ENCODE data around the gene MCM9. TPM values are rescaled to one million over a fixed set of nuclear protein-coding genes. Genes with fewer than 3 reads are reported as not detected.

The MCM9 gene
- polyA plus RNA-seq, 2 donors: 3.7 to 5.2 TPM

DNA sequence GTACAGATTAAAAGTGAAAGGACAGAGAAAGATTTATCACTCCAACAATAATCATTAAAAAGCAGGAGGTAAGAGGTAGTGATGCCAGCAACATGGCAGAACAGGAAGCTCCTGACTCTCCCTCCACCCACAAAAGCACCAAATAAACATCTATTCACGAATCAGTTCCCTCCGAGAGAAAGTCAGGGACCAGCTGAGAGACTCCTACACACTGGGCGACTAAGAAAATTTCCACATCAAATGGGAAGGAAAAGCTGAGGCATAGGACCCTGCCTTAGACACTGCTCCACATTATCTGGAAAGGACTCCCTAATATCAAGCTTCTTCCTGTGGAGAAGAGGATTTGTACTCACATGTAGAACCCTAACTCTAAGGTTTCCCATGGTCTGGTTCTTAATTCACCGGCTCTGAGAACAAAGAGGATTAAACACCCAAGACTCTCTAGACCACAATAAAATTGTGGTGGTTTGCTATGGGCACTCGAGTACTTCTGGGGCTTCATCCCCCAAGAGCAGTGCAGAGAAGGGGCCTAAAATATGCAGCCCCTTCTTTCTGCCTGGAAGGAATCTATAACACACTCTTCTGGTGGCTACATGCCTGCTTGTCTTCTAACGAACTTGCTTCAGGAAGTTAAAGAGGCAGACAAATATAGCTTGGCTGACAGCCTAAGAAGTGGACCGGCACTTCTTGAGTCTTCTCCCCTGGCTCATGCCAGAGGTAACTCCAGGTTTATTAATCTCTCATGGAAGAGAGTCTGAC lies 70.4 kb downstream of the MCM9 start:
- peaks cover 0 to 3% of the 10 kb centered on the region in 2 donors for H3K36me3 ChIP-seq (ENCODE audit: control insufficient read depth in 2 of 2, insufficient read depth in 2 of 2, low read length in 1 of 2)
- no peak overlapping the region for H3K4me3 ChIP-seq (ENCODE audit: low read depth in 1 of 2, low read length in 2 of 2)
- no peaks in the 10 kb centered on the region for H3K27me3 ChIP-seq (ENCODE audit: control insufficient read depth in 1 of 2, insufficient read depth in 2 of 2, low read length in 2 of 2)
- H3K4me1 ChIP-seq (ENCODE audit: control insufficient read depth in 2 of 2, insufficient read depth in 2 of 2, low read length in 1 of 2): peaks cover 0 to 5% of the 10 kb centered on the region in 2 donors
- H3K27ac ChIP-seq (ENCODE audit: low read depth in 2 of 2, low read length in 1 of 2): no peak overlapping the region
- H3K9me3 ChIP-seq (ENCODE audit: control insufficient read depth in 2 of 2, insufficient read depth in 1 of 2, low read depth in 1 of 2, low read length in 1 of 2): peaks cover 0 to 1% of the 10 kb centered on the region in 2 donors
- 54 to 56% methylated on average over 7 of the region's 7 CpGs for WGBS, 2 donors

GRCh38 chr6:118862443-118862842 lies 72.5 kb downstream of the MCM9 start:
- WGBS, 2 donors: 97 to 100% methylated on average over 4 of the region's 4 CpGs
- Histone ChIP-seq H3K36me3 (ENCODE audit: control insufficient read depth in 2 of 2, insufficient read depth in 2 of 2, low read length in 1 of 2) (peaks cover 0 to 3% of the 10 kb centered on the region in 2 donors), H3K9me3 (ENCODE audit: control insufficient read depth in 2 of 2, insufficient read depth in 1 of 2, low read depth in 1 of 2, low read length in 1 of 2) (peaks cover 0 to 1% of the 10 kb centered on the region in 2 donors), H3K4me3 (ENCODE audit: low read depth in 1 of 2, low read length in 2 of 2) (no peak overlapping the region), H3K27me3 (ENCODE audit: control insufficient read depth in 1 of 2, insufficient read depth in 2 of 2, low read length in 2 of 2) (no peaks in the 10 kb centered on the region), H3K4me1 (ENCODE audit: control insufficient read depth in 2 of 2, insufficient read depth in 2 of 2, low read length in 1 of 2) (peaks cover 0 to 5% of the 10 kb centered on the region in 2 donors), H3K27ac (ENCODE audit: low read depth in 2 of 2, low read length in 1 of 2) (no peak overlapping the region)

DNA sequence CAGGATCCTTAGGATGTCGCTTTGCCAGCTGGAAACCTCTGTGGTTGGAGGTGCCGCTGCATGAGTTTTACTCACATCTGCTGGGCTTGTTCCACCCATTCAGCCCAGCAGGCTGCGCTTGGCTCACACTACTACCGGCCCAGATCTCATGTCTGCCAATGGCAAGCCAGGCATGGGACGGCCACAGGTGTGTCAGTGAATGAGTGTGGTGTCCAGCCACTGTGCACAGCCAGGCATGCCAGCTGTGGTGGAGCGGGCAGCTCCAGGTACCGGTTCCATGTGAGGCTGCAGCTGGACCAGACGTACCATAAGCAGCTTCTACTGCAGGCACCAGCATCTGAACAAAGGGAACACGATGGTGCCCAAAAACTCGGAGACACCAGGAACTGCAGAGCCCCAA lies 74.1 kb downstream of the MCM9 start:
- Histone ChIP-seq H3K4me1 (ENCODE audit: control insufficient read depth in 2 of 2, insufficient read depth in 2 of 2, low read length in 1 of 2) (peaks cover 0 to 5% of the 10 kb centered on the region in 2 donors), H3K4me3 (ENCODE audit: low read depth in 1 of 2, low read length in 2 of 2) (no peak overlapping the region), H3K27ac (ENCODE audit: low read depth in 2 of 2, low read length in 1 of 2) (no peak overlapping the region), H3K27me3 (ENCODE audit: control insufficient read depth in 1 of 2, insufficient read depth in 2 of 2, low read length in 2 of 2) (no peaks in the 10 kb centered on the region), H3K36me3 (ENCODE audit: control insufficient read depth in 2 of 2, insufficient read depth in 2 of 2, low read length in 1 of 2) (peaks cover 0 to 3% of the 10 kb centered on the region in 2 donors), H3K9me3 (ENCODE audit: control insufficient read depth in 2 of 2, insufficient read depth in 1 of 2, low read depth in 1 of 2, low read length in 1 of 2) (peaks cover 0 to 1% of the 10 kb centered on the region in 2 donors)
- 97% methylated on average over 10 of the region's 10 CpGs for WGBS, 2 donors

DNA sequence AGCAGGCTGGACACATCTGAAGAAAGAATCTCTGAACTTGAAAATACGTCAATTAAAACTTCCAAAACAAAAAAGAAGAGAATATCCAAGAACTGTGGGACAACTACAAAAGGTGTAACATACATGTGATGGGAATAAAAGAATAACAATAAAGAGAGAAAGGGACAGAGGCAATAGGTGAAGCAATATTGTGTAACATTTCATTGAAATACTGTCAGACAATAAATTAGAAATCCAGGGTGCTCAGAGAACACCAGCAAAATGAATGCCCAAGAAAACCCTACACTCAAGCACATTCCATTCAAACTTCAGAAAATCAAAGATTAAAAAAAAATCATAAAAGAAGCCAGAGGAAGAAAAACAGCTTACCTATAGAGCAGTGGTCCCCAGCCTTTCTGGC lies 74.6 kb downstream of the MCM9 start:
- WGBS, 2 donors: 100% methylated on average over 1 of the region's 1 CpG
- no peak overlapping the region for H3K4me3 ChIP-seq (ENCODE audit: low read depth in 1 of 2, low read length in 2 of 2)
- H3K27ac ChIP-seq (ENCODE audit: low read depth in 2 of 2, low read length in 1 of 2): no peak overlapping the region
- H3K9me3 ChIP-seq (ENCODE audit: control insufficient read depth in 2 of 2, insufficient read depth in 1 of 2, low read depth in 1 of 2, low read length in 1 of 2): peaks cover 0 to 1% of the 10 kb centered on the region in 2 donors
- no peaks in the 10 kb centered on the region for H3K27me3 ChIP-seq (ENCODE audit: control insufficient read depth in 1 of 2, insufficient read depth in 2 of 2, low read length in 2 of 2)
- H3K36me3 ChIP-seq (ENCODE audit: control insufficient read depth in 2 of 2, insufficient read depth in 2 of 2, low read length in 1 of 2): peaks cover 0 to 3% of the 10 kb centered on the region in 2 donors
- peaks cover 0 to 5% of the 10 kb centered on the region in 2 donors for H3K4me1 ChIP-seq (ENCODE audit: control insufficient read depth in 2 of 2, insufficient read depth in 2 of 2, low read length in 1 of 2)

- 68 to 75% methylated on average over 3 of the region's 3 CpGs for WGBS, 2 donors
Measured at GRCh38 chr6:118859517-118860064, 75.4 kb downstream of the MCM9 start.

DNA sequence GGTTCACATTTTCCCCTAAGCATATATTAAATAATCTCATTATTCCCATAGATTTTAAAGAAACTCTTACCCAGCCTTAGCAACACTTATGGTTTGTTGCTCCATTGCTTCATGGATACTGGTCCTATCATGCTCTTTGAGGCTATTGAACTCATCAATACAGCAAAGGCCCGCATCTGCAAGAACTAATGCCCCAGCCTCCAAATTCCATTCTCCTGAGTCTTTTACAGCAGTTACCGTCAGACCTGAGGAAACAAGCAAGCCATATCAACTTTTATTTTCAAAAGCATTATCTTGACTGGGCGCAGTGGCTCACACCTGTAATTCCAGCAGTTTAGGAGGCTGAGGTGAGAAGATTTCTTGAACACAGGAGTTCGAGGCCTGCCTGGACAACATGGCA lies 78.7 kb downstream of the MCM9 start:
- WGBS, 2 donors: 90 to 93% methylated on average over 4 of the region's 4 CpGs
- no peaks in the 10 kb centered on the region for H3K27me3 ChIP-seq (ENCODE audit: control insufficient read depth in 1 of 2, insufficient read depth in 2 of 2, low read length in 2 of 2)
- peaks cover 0 to 1% of the 10 kb centered on the region in 2 donors for H3K9me3 ChIP-seq (ENCODE audit: control insufficient read depth in 2 of 2, insufficient read depth in 1 of 2, low read depth in 1 of 2, low read length in 1 of 2)

More at GRCh38 chr6:118859517-118860064, 75.4 kb downstream of the MCM9 start:
- peaks cover 0 to 3% of the 10 kb centered on the region in 2 donors for H3K36me3 ChIP-seq (ENCODE audit: control insufficient read depth in 2 of 2, insufficient read depth in 2 of 2, low read length in 1 of 2)
- H3K4me1 ChIP-seq (ENCODE audit: control insufficient read depth in 2 of 2, insufficient read depth in 2 of 2, low read length in 1 of 2): peaks cover 0 to 3% of the 10 kb centered on the region in 2 donors
- no peak overlapping the region for H3K27ac ChIP-seq (ENCODE audit: low read depth in 2 of 2, low read length in 1 of 2)
- H3K9me3 ChIP-seq (ENCODE audit: control insufficient read depth in 2 of 2, insufficient read depth in 1 of 2, low read depth in 1 of 2, low read length in 1 of 2): peaks cover 0 to 1% of the 10 kb centered on the region in 2 donors
- no peak overlapping the region for H3K4me3 ChIP-seq (ENCODE audit: low read depth in 1 of 2, low read length in 2 of 2)
- no peaks in the 10 kb centered on the region for H3K27me3 ChIP-seq (ENCODE audit: control insufficient read depth in 1 of 2, insufficient read depth in 2 of 2, low read length in 2 of 2)

GRCh38 chr6:118853408-118853807 lies 81.6 kb downstream of the MCM9 start:
- no peaks in the 10 kb centered on the region for H3K27me3 ChIP-seq (ENCODE audit: control insufficient read depth in 1 of 2, insufficient read depth in 2 of 2, low read length in 2 of 2)
- WGBS, 2 donors: 98% methylated on average over 5 of the region's 5 CpGs
- no peaks in the 10 kb centered on the region for H3K9me3 ChIP-seq (ENCODE audit: control insufficient read depth in 2 of 2, insufficient read depth in 1 of 2, low read depth in 1 of 2, low read length in 1 of 2)
- no peak overlapping the region for H3K4me3 ChIP-seq (ENCODE audit: low read depth in 1 of 2, low read length in 2 of 2)
- H3K36me3 ChIP-seq (ENCODE audit: control insufficient read depth in 2 of 2, insufficient read depth in 2 of 2, low read length in 1 of 2): no peaks in the 10 kb centered on the region
- H3K27ac ChIP-seq (ENCODE audit: low read depth in 2 of 2, low read length in 1 of 2): no peak overlapping the region
- no peaks in the 10 kb centered on the region for H3K4me1 ChIP-seq (ENCODE audit: control insufficient read depth in 2 of 2, insufficient read depth in 2 of 2, low read length in 1 of 2)

More for the DNA sequence above, 78.7 kb downstream of the MCM9 start:
- no peaks in the 10 kb centered on the region for H3K4me1 ChIP-seq (ENCODE audit: control insufficient read depth in 2 of 2, insufficient read depth in 2 of 2, low read length in 1 of 2)
- H3K4me3 ChIP-seq (ENCODE audit: low read depth in 1 of 2, low read length in 2 of 2): no peak overlapping the region
- H3K36me3 ChIP-seq (ENCODE audit: control insufficient read depth in 2 of 2, insufficient read depth in 2 of 2, low read length in 1 of 2): no peaks in the 10 kb centered on the region
- H3K27ac ChIP-seq (ENCODE audit: low read depth in 2 of 2, low read length in 1 of 2): no peak overlapping the region

- H3K27me3 ChIP-seq (ENCODE audit: control insufficient read depth in 1 of 2, insufficient read depth in 2 of 2, low read length in 2 of 2): no peaks in the 10 kb centered on the region
- no peaks in the 10 kb centered on the region for H3K9me3 ChIP-seq (ENCODE audit: control insufficient read depth in 2 of 2, insufficient read depth in 1 of 2, low read depth in 1 of 2, low read length in 1 of 2)
- no peak overlapping the region for H3K27ac ChIP-seq (ENCODE audit: low read depth in 2 of 2, low read length in 1 of 2)
- 84 to 87% methylated on average over 3 of the region's 3 CpGs for WGBS, 2 donors
- no peaks in the 10 kb centered on the region for H3K4me1 ChIP-seq (ENCODE audit: control insufficient read depth in 2 of 2, insufficient read depth in 2 of 2, low read length in 1 of 2)
- H3K4me3 ChIP-seq (ENCODE audit: low read depth in 1 of 2, low read length in 2 of 2): no peak overlapping the region
- no peaks in the 10 kb centered on the region for H3K36me3 ChIP-seq (ENCODE audit: control insufficient read depth in 2 of 2, insufficient read depth in 2 of 2, low read length in 1 of 2)
Measured at GRCh38 chr6:118844915-118845314, 90.0 kb downstream of the MCM9 start.

DNA sequence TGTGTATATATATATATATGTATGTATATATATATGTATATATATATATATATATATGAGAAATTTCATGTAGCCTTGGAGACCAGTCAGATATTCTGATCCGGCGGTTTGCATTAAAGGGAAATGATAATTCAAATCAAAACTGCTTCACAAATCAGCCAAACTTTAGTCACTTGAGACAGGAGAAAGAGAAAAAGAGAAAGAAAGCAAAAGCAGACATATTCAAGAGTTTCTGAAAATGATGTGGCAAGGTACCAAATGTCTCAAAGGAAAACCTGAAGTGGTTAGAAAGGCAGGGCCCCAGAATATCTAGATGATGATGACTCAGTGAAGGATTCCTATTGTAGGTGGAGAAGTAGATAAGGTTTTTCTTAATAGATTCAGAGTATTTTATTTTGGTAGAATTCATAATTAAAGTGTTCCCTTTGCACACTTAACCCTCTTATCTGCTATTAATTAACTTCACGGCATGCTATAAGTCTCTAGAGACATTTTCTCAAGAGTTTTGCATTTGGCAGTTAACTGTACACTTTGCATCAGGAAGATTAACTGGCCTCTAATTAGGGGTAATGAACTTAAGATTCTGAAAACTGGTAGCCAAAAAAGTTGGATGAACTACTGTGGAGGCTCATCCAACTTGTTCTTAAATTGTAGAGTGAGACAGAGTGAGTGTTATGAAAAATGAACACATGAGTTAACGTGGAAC lies 91.1 kb downstream of the MCM9 start:
- H3K36me3 ChIP-seq (ENCODE audit: control insufficient read depth in 2 of 2, insufficient read depth in 2 of 2, low read length in 1 of 2): no peaks in the 10 kb centered on the region
- no peak overlapping the region for H3K27ac ChIP-seq (ENCODE audit: low read depth in 2 of 2, low read length in 1 of 2)
- WGBS, 2 donors: 74 to 75% methylated on average over 4 of the region's 4 CpGs
- H3K4me3 ChIP-seq (ENCODE audit: low read depth in 1 of 2, low read length in 2 of 2): no peak overlapping the region
- H3K4me1 ChIP-seq (ENCODE audit: control insufficient read depth in 2 of 2, insufficient read depth in 2 of 2, low read length in 1 of 2): no peaks in the 10 kb centered on the region
- no peaks in the 10 kb centered on the region for H3K27me3 ChIP-seq (ENCODE audit: control insufficient read depth in 1 of 2, insufficient read depth in 2 of 2, low read length in 2 of 2)
- no peaks in the 10 kb centered on the region for H3K9me3 ChIP-seq (ENCODE audit: control insufficient read depth in 2 of 2, insufficient read depth in 1 of 2, low read depth in 1 of 2, low read length in 1 of 2)

Measured in esophagus (tissue), 2 donors.